ENCODE data around the gene SLC39A7. TPM values are rescaled to one million over a fixed set of nuclear protein-coding genes. Genes with fewer than 3 reads are reported as not detected.

SLC39A7 gene
- total and polyA plus RNA-seq, 2 experiments from 2014 or later, result 26.9 to 126 TPM

GRCh38 chr6:33207552-33208090, 7.0 kb downstream of the SLC39A7 start:
- Histone ChIP-seq H3K79me2 (ENCODE audit: insufficient read depth) (peaks cover 26% of the 10 kb centered on the region), H3K9ac (peak overlapping the region; percentile 100), H2AFZ (peak overlapping the region; percentile 80), H3K9me2 (ENCODE audit: insufficient read depth) (no peaks in the 10 kb centered on the region), H4K20me1 (ENCODE audit: insufficient read depth) (no peaks in the 10 kb centered on the region), H3K4me3 (peak overlapping the region; percentile 96), H3K9me3 (ENCODE audit: low read depth) (no peaks in the 10 kb centered on the region), H3K36me3 (ENCODE audit: low read depth) (peaks cover 13% of the 10 kb centered on the region), H3K27ac (peak overlapping the region; percentile 92), H3K27me3 (replicated peaks; ENCODE audit: insufficient read depth) (no peaks in the 10 kb centered on the region), H3K4me2 (ENCODE audit: unreplicated experiment) (peak overlapping the region; percentile 95), H3F3A (ENCODE audit: insufficient read depth) (peaks cover 38% of the 10 kb centered on the region), H3K4me1 (ENCODE audit: insufficient read depth) (peaks cover 43% of the 10 kb centered on the region)
- in situ Hi-C loops (cut with MboI), result no loop called here
- WGBS, 2 experiments (ENCODE audit: low coverage in 1 of 2, low lambda C conversion rate in 2 of 2, missing lambda C conversion rate in 2 of 2), result 2% methylated on average over 20 to 29 of the region's 29 CpGs
- TF ChIP-seq EZH2 (IDR thresholded peaks at IDR 0.05; ENCODE audit: insufficient read depth, poor library complexity, severe bottlenecking), result no peak
- no peak for TF ChIP-seq EZH2phosphoT487 (IDR thresholded peaks at IDR 0.05; ENCODE audit: insufficient read depth, low read depth)
- DNase-seq, result peak; percentile 86

DNA sequence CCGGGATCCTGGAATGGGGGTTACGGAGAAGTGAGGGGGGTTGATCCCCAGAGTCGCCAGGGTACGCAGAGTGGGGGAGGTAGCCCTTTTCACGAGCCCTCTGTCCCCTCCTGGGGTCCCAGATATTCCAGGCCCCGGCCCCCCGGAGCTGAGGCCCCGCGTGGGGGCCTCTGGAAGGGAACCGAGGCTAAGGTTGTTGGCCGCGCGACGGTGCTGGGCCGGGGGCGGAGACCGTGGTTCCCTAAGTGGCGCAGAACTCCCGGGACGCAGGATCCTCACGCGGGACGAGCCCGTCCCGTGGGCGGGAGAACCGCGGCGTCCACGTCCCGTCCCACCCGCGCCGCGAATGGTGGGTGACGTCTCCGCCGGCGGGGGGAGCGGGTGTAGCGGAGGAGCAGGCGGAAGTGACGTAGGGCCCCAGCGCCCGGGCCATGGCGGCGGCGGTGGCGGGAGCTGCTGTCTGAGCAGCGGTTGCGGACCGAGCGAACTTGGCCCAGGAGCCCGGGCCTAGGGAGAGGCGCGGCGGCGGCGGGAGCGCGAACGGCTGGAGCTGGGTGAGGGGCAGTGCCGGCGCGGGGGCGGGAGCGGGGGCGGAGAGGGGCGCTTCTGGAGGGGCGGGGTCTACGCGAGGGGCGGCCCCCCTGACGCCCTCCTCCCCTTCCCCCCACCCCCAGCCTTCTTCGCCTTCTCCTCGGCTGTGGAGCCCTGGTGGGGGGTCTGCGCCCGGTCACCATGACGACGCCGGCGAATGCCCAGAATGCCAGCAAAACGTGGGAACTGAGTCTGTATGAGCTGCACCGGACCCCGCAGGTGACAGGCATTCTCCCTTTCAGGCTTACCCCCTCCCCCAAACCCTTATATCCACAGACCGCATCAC, 7.7 kb downstream of the SLC39A7 start, which contains the start of gene RING1:
TSS of gene RING1 (plus strand) at position 410 of the 877 bp plus-strand sequence. CDS start at position 733, 323 bp downstream.
- DNase-seq, result peak; percentile 92
- Histone ChIP-seq H3K27ac (peak within 1 kb of the TSS; percentile 92), H3K4me2 (ENCODE audit: unreplicated experiment) (peak within 1 kb of the TSS; percentile 95), H3K9me3 (ENCODE audit: low read depth) (no peaks in the 10 kb centered on the region), H2AFZ (peak within 1 kb of the TSS; percentile 80), H3K4me3 (peak within 1 kb of the TSS; percentile 96), H4K20me1 (ENCODE audit: insufficient read depth) (no peaks in the 10 kb centered on the region), H3K4me1 (ENCODE audit: insufficient read depth) (peaks cover 44% of the 10 kb centered on the region), H3F3A (ENCODE audit: insufficient read depth) (peaks cover 31% of the 10 kb centered on the region), H3K79me2 (ENCODE audit: insufficient read depth) (peaks cover 19% of the 10 kb centered on the region), H3K27me3 (replicated peaks; ENCODE audit: insufficient read depth) (no peaks in the 10 kb centered on the region), H3K36me3 (ENCODE audit: low read depth) (peaks cover 6% of the 10 kb centered on the region), H3K9ac (peak within 1 kb of the TSS; percentile 100), H3K9me2 (ENCODE audit: insufficient read depth) (no peaks in the 10 kb centered on the region)
- WGBS, 2 experiments (ENCODE audit: low coverage in 1 of 2, low lambda C conversion rate in 2 of 2, missing lambda C conversion rate in 2 of 2), result 1% methylated on average over 49 to 86 of the region's 86 CpGs
- in situ Hi-C loops (cut with MboI), result no loop called here
- TF ChIP-seq EZH2phosphoT487 (IDR thresholded peaks at IDR 0.05; ENCODE audit: insufficient read depth, low read depth), result no peak
- no peak for TF ChIP-seq EZH2 (IDR thresholded peaks at IDR 0.05; ENCODE audit: insufficient read depth, poor library complexity, severe bottlenecking)

DNA sequence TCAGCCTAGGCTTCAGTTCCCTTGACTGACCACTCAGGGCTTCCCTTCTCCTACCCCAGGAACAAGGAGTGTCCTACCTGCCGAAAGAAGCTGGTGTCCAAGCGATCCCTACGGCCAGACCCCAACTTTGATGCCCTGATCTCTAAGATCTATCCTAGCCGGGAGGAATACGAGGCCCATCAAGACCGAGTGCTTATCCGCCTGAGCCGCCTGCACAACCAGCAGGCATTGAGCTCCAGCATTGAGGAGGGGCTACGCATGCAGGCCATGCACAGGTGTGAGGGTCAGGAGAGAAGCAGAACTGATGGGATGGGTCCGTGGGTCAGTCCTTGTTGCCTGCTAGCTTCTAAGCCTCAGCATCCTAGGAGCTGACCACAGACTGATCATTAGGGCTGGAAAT, 9.2 kb downstream of the SLC39A7 start:
- in situ Hi-C loops (cut with MboI), result no loop called here
- TF ChIP-seq EZH2phosphoT487 (IDR thresholded peaks at IDR 0.05; ENCODE audit: insufficient read depth, low read depth) (no peak), EZH2 (IDR thresholded peaks at IDR 0.05; ENCODE audit: insufficient read depth, poor library complexity, severe bottlenecking) (no peak)
- Histone ChIP-seq H3K9ac (no peak overlapping the region), H3K4me2 (ENCODE audit: unreplicated experiment) (no peak overlapping the region), H3K27ac (no peak overlapping the region), H3K4me3 (no peak overlapping the region), H3K79me2 (ENCODE audit: insufficient read depth) (peaks cover 9% of the 10 kb centered on the region), H3K9me2 (ENCODE audit: insufficient read depth) (no peaks in the 10 kb centered on the region), H3K36me3 (ENCODE audit: low read depth) (0 out of 2 replicates have a peak, but pooled peaks cover 5% of the 10 kb centered on the region), H2AFZ (no peak overlapping the region), H4K20me1 (ENCODE audit: insufficient read depth) (no peaks in the 10 kb centered on the region), H3K9me3 (ENCODE audit: low read depth) (no peaks in the 10 kb centered on the region), H3K27me3 (replicated peaks; ENCODE audit: insufficient read depth) (no peaks in the 10 kb centered on the region), H3K4me1 (ENCODE audit: insufficient read depth) (peaks cover 37% of the 10 kb centered on the region), H3F3A (ENCODE audit: insufficient read depth) (peaks cover 29% of the 10 kb centered on the region)
- DNase-seq, result no peak
- WGBS, 2 experiments (ENCODE audit: low coverage in 1 of 2, low lambda C conversion rate in 2 of 2, missing lambda C conversion rate in 2 of 2), result 92 to 94% methylated on average over 10 of the region's 10 CpGs

GRCh38 chr6:33211136-33211535, 10.5 kb downstream of the SLC39A7 start:
- Histone ChIP-seq H3K27me3 (replicated peaks; ENCODE audit: insufficient read depth) (no peaks in the 10 kb centered on the region), H3K4me3 (no peak overlapping the region), H3K79me2 (ENCODE audit: insufficient read depth) (peaks cover 9% of the 10 kb centered on the region), H3K9me2 (ENCODE audit: insufficient read depth) (no peaks in the 10 kb centered on the region), H3K27ac (no peak overlapping the region), H3K9me3 (ENCODE audit: low read depth) (no peaks in the 10 kb centered on the region), H3K36me3 (ENCODE audit: low read depth) (0 out of 2 replicates have a peak, but pooled peaks cover 5% of the 10 kb centered on the region), H3K9ac (no peak overlapping the region), H3K4me2 (ENCODE audit: unreplicated experiment) (no peak overlapping the region), H3F3A (ENCODE audit: insufficient read depth) (peaks cover 16% of the 10 kb centered on the region), H3K4me1 (ENCODE audit: insufficient read depth) (peaks cover 24% of the 10 kb centered on the region), H4K20me1 (ENCODE audit: insufficient read depth) (no peaks in the 10 kb centered on the region), H2AFZ (no peak overlapping the region)
- no peak for DNase-seq
- TF ChIP-seq EZH2 (IDR thresholded peaks at IDR 0.05; ENCODE audit: insufficient read depth, poor library complexity, severe bottlenecking), result no peak
- no peak for TF ChIP-seq EZH2phosphoT487 (IDR thresholded peaks at IDR 0.05; ENCODE audit: insufficient read depth, low read depth)
- 69 to 73% methylated on average over 7 to 17 of the region's 17 CpGs for WGBS, 2 experiments (ENCODE audit: low coverage in 1 of 2, low lambda C conversion rate in 2 of 2, missing lambda C conversion rate in 2 of 2)
- in situ Hi-C loops (cut with MboI), result no loop called here
